Astrocyte (in vitro differentiated cells and primary cell): Measurements from ENCODE around the gene NTRK3. TPM values are rescaled to one million over a fixed set of nuclear protein-coding genes. Genes with fewer than 3 reads are reported as not detected.

Source experiments
- DNase-seq: peaks from one replicate; pipeline ENCODE4 v3.0.0-alpha.2; 2010; ENCODE audit warnings: low read depth
- FAIRE-seq: peaks from 2 replicates; lab custom pipeline; 2011; peaks lifted over from hg19 to GRCh38; lab: Jason Lieb, UNC
- H2AFZ ChIP-seq: 2 replicates; pipeline ENCODE4 v1.6.0; 2012; ENCODE audit warnings: low read depth, low read length, inconsistent platforms
- H3K27ac ChIP-seq: 2 replicates; pipeline ENCODE4 v1.5.1; 2011; ENCODE audit warnings: low read depth, low read length, inconsistent platforms
- H3K27me3 ChIP-seq: 2 replicates; pipeline ENCODE4 v1.6.0; 2011; ENCODE audit warnings: low read length, inconsistent platforms; ENCODE audit not compliant: insufficient read depth
- H3K36me3 ChIP-seq: 2 replicates; pipeline ENCODE4 v1.5.1; 2011; ENCODE audit warnings: low read length, inconsistent platforms; ENCODE audit not compliant: insufficient read depth
- H3K4me1 ChIP-seq: 2 replicates; pipeline ENCODE4 v1.5.1; 2011; ENCODE audit warnings: low read length, inconsistent platforms; ENCODE audit not compliant: insufficient read depth
- H3K4me2 ChIP-seq: 2 replicates; pipeline ENCODE4 v1.6.0; 2012; ENCODE audit warnings: low read length, inconsistent platforms
- H3K4me3 ChIP-seq: 2 replicates; pipeline ENCODE4 v1.5.1; 2011; ENCODE audit warnings: low read depth, mild to moderate bottlenecking, low read length, inconsistent platforms; ENCODE audit not compliant: insufficient read depth
- H3K79me2 ChIP-seq: 2 replicates; pipeline ENCODE4 v1.6.0; 2012; ENCODE audit warnings: mild to moderate bottlenecking, low read length, inconsistent platforms; ENCODE audit not compliant: insufficient read depth
- H3K9ac ChIP-seq: 2 replicates; pipeline ENCODE4 v1.6.0; 2012; ENCODE audit warnings: mild to moderate bottlenecking, low read length, inconsistent platforms
- H3K9me3 ChIP-seq: 2 replicates; pipeline ENCODE4 v1.5.1; 2012; ENCODE audit warnings: low read depth, mild to moderate bottlenecking, low read length, inconsistent platforms; ENCODE audit not compliant: insufficient read depth
- H4K20me1 ChIP-seq: 2 replicates; pipeline ENCODE4 v1.6.0; 2012; ENCODE audit warnings: low read length, inconsistent platforms; ENCODE audit not compliant: insufficient read depth
- H3K27ac Mint-ChIP-seq: one replicate; pipeline ENCODE4 v1.8.0; 2021; ENCODE audit warnings: mild to moderate bottlenecking, mixed read lengths; ENCODE audit not compliant: unreplicated experiment
- H3K27me3 Mint-ChIP-seq: one replicate; pipeline ENCODE4 v1.8.0; 2021; ENCODE audit warnings: low read depth, mixed read lengths; ENCODE audit not compliant: unreplicated experiment
- H3K36me3 Mint-ChIP-seq: one replicate; pipeline ENCODE4 v1.8.0; 2021; ENCODE audit warnings: low read depth, mixed read lengths; ENCODE audit not compliant: unreplicated experiment
- H3K4me1 Mint-ChIP-seq: one replicate; pipeline ENCODE4 v1.8.0; 2021; ENCODE audit warnings: low read depth, mixed read lengths; ENCODE audit not compliant: unreplicated experiment
- H3K4me3 Mint-ChIP-seq: one replicate; pipeline ENCODE4 v1.8.0; 2021; ENCODE audit warnings: mild to moderate bottlenecking, moderate library complexity, mixed read lengths; ENCODE audit not compliant: unreplicated experiment
- H3K9me3 Mint-ChIP-seq: one replicate; pipeline ENCODE4 v1.8.0; 2021; ENCODE audit warnings: mild to moderate bottlenecking, mixed read lengths; ENCODE audit not compliant: unreplicated experiment
- CTCF ChIP-seq: IDR thresholded peaks from 2 replicates; pipeline ENCODE4 v1.5.1; 2011; ENCODE audit warnings: low read depth, mild to moderate bottlenecking, inconsistent platforms, low read length, moderate library complexity; ENCODE audit not compliant: insufficient read depth
- EZH2 ChIP-seq: IDR thresholded peaks from 2 replicates; pipeline ENCODE4 v1.6.1; 2012; ENCODE audit warnings: mild to moderate bottlenecking, low read length, inconsistent platforms; ENCODE audit not compliant: insufficient read depth
- total RNA-seq: library from RNA; stranded (reverse); gene quantifications from 2 replicates; pipeline ENCODE4 v1.2.1, GENCODE V29; 2021

Gene NTRK3
- total RNA-seq, 1 donor from 2014 or later = 12.9 TPM

DNA sequence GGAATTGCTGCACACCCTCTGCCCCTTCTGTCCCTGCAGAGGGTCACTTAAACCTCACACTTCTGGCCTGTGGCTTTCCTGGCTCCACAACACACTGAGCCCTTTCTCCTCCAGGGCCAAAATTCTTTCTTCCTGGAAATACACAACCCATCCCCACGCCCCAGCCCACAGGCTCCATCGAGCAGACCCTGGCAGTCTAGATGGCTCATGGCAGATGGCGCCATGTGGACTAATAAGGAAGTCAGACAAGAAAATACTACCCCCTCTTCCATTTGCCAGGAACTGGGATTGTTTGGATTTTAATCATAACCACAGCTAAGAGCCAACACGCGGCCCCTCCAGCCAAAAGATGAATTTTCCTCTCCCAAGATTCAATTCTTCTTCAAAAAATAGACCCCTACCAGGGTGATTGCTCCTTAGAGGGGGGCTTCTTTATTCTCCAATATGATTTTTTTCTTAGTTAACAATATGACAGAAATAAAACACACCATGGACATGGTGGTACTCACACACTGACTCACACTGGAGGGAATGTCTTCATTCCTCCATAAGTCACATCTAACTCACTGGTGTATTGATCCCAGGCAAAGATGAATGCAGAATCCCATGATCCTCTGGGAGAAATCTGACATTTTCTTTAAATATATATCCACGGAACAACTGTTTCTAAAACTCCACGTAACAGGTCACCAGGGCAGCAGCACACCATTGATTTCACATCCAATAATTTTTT, 111.5 kb downstream of the NTRK3 start:
- DNase-seq (peak; percentile 18), FAIRE-seq (no peak)
- Histone ChIP-seq H3K9me3 (no peaks in the 10 kb centered on the region), H3K4me1 (no peaks in the 10 kb centered on the region), H3K4me2 (no peak overlapping the region), H3K27ac (no peak overlapping the region), H2AFZ (no peak overlapping the region), H3K9ac (no peak overlapping the region), H3K27me3 (no peaks in the 10 kb centered on the region), H4K20me1 (no peaks in the 10 kb centered on the region), H3K4me3 (no peak overlapping the region), H3K79me2 (no peaks in the 10 kb centered on the region), H3K36me3 (no peaks in the 10 kb centered on the region)
- Mint-ChIP-seq H3K4me1 (no peaks in the 10 kb centered on the region), H3K4me3 (no peak overlapping the region), H3K9me3 (peaks cover 4% of the 10 kb centered on the region), H3K27me3 (peaks cover 23% of the 10 kb centered on the region), H3K27ac (no peak overlapping the region), H3K36me3 (peaks cover 20% of the 10 kb centered on the region)
- TF ChIP-seq CTCF (no peak), EZH2 (no peak)

GRCh38 chr15:88142121-88142520, 114.4 kb downstream of the NTRK3 start:
- no peak overlapping the region for H3K4me3 Mint-ChIP-seq
- H3K27ac ChIP-seq = no peak overlapping the region
- H3K36me3 Mint-ChIP-seq = peaks cover 21% of the 10 kb centered on the region
- H3K9me3 Mint-ChIP-seq = peaks cover 3% of the 10 kb centered on the region
- DNase-seq = no peak
- no peak overlapping the region for H3K9ac ChIP-seq
- no peaks in the 10 kb centered on the region for H3K27me3 ChIP-seq
- TF ChIP-seq EZH2 = no peak
- TF ChIP-seq CTCF = no peak
- H3K27me3 Mint-ChIP-seq = peaks cover 17% of the 10 kb centered on the region
- no peak overlapping the region for H2AFZ ChIP-seq
- no peak overlapping the region for H3K4me3 ChIP-seq
- H3K79me2 ChIP-seq = no peaks in the 10 kb centered on the region
- H3K9me3 ChIP-seq = peaks cover 2% of the 10 kb centered on the region
- H3K4me1 ChIP-seq = no peaks in the 10 kb centered on the region
- no peak for FAIRE-seq
- H4K20me1 ChIP-seq = no peaks in the 10 kb centered on the region
- H3K4me2 ChIP-seq = no peak overlapping the region
- H3K36me3 ChIP-seq = no peaks in the 10 kb centered on the region
- no peaks in the 10 kb centered on the region for H3K4me1 Mint-ChIP-seq
- no peak overlapping the region for H3K27ac Mint-ChIP-seq

- Mint-ChIP-seq H3K27ac (no peak overlapping the region), H3K9me3 (peaks cover 3% of the 10 kb centered on the region), H3K36me3 (peaks cover 22% of the 10 kb centered on the region), H3K4me1 (no peaks in the 10 kb centered on the region), H3K27me3 (peaks cover 19% of the 10 kb centered on the region), H3K4me3 (no peak overlapping the region)
- FAIRE-seq = no peak
- Histone ChIP-seq H4K20me1 (no peaks in the 10 kb centered on the region), H3K4me2 (no peak overlapping the region), H3K9me3 (peaks cover 4% of the 10 kb centered on the region), H3K9ac (no peak overlapping the region), H2AFZ (no peak overlapping the region), H3K36me3 (no peaks in the 10 kb centered on the region), H3K27ac (no peak overlapping the region), H3K4me1 (no peaks in the 10 kb centered on the region), H3K27me3 (no peaks in the 10 kb centered on the region), H3K79me2 (no peaks in the 10 kb centered on the region), H3K4me3 (no peak overlapping the region)
- DNase-seq = no peak
- TF ChIP-seq EZH2 (no peak), CTCF (no peak)
Measured at GRCh38 chr15:88141269-88141889, 115.2 kb downstream of the NTRK3 start.
